NCI-H2196 treated with DMSO at 0.1 percent for 48 hours (cell line): Measurements from ENCODE around the gene AIPL1.
"Not testable (repeated sequence)": the region's sequence is repeated elsewhere in the genome, so short reads cannot be mapped to it uniquely, and the experiment has no call there.

ENCODE experiments used
- DNase-seq: peaks from one replicate; lab custom pipeline; 2025; ENCODE audit not compliant: unreplicated experiment; lab: John Stamatoyannopoulos, UW

Gene AIPL1, protein sequence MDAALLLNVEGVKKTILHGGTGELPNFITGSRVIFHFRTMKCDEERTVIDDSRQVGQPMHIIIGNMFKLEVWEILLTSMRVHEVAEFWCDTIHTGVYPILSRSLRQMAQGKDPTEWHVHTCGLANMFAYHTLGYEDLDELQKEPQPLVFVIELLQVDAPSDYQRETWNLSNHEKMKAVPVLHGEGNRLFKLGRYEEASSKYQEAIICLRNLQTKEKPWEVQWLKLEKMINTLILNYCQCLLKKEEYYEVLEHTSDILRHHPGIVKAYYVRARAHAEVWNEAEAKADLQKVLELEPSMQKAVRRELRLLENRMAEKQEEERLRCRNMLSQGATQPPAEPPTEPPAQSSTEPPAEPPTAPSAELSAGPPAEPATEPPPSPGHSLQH

DNA sequence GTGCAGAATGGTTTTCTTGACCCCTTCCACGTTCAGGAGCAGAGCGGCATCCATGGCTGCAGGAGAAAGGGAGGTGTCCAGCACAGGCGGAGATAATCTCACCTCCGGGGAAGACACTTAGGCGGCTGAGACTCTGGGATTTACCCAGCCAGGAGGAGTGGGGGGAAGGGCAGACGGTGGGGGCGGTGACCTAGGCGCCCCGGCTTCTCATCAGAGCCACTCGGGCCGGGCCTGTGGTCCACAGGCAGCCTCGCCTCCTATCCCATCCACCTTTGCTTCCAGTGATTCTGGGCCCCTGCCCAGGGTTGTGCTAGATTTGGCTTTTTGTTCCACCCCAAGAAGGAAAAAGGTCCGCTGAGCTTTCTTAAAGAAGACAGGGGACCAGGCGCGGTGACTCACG, at the start of gene AIPL1:
Gene AIPL1, minus strand, starts transcription at position 71 of the 400 bp plus-strand sequence. Its CDS starts 17 bp downstream, at position 54.
- DNase-seq, result no peak

DNA sequence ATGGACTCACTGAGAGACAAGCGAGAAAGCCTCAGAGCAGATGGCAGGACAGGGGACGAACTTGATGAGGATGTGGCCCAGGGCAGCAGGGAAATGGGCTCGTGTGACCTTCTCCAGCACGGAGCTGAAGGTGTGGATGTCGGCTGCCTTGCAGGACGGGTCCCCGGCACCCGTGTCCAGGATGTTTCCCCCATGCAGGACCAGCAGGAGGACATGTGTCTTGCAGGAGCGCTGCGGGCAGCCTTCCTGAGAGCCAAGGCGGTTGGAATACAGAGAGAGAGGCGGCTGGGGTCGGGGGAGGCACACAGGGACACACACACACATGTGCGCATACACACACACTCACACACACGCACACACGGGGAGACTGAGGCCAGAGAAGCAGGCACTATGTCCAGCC, 48.6 kb upstream of the AIPL1 start:
- DNase-seq, result no peak

DNA sequence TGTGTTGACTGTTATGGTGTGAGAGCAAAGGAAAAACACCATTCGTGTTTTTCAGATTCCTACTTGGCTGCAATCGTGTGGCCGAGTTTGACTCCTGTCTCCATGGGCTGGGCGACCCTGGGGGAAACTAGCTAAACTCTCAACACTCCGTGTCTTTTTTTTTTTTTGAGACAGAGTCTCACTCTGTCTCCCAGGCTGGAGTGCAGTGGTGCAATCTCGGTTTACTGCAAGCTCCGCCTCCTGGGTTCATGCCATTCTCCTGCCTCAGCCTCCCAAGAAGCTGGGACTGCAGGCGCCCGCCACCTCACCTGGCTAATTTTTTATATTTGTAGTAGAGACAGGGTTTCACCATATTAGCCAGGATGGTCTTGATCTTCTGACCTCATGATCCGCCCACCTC, 47.9 kb upstream of the AIPL1 start:
- not testable (repeated sequence) for DNase-seq

DNA sequence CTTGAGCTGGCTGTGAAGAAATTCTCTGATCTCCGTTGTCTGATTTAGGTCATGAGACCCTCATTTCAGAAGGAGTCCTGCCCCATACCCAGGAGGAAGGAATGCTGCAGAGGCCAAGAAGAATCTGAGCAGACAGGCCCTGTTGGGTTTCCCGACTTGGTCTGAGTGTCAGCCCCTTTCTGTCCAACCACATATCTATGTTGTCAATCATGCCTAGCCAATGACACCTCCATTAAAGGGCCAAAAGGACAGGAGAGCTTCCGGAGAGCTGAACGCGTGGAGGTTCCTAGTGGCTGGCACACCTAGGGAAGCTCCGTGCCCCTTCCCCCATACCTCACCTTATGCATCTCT, 47.2 kb upstream of the AIPL1 start:
- no peak for DNase-seq

DNA sequence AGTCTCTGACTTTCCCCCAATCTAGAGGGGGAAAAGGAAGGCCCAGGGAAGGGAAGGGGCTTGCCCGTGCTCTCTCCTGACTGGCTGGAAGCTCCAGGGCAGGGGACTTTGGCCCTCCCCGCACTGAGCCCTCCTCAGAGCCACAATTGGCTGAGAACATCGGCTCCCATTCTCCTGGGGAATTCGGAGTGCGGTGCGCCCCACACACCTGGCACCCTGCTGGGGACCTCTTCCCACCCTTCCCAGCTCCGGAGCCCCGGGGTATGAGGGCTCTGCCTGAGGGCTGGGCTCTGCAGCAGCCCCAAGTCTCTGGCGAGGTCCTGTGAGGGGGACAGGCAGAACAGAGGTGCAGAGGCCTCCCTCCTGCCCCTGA, 45.4 kb upstream of the AIPL1 start:
- no peak for DNase-seq

DNA sequence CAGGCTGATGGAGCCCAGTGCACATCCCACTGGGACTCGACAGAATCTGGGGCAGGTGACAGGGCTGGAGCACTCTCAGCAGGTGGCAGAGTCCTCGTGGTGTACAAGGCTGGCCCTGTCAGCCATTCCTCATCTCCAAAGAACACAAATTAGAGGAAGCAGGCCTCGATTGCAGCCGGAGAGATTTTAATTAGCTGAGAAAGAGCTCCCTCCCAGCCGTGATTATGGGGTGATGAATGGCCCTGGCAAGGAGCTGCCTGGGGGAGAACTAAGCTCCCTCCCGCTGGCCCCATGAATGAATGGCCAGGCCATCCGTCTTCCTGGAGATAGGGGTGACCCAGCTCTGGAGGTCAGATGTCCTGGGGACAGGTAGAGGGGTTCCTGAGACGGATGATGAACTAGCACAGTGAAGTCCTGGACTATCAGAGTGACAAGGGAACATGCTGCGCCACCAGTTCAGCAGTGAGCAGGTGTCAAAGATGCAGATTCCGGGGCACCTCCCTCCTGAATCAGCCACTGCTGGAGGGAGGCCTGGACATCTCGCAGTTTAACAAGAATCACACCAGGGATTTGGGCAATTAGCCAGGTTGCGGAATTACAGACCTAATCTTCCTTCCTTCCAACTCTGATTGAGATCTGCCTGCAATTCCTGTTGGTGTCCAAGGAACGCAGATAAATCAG, 44.8 kb upstream of the AIPL1 start:
- no peak for DNase-seq

DNA sequence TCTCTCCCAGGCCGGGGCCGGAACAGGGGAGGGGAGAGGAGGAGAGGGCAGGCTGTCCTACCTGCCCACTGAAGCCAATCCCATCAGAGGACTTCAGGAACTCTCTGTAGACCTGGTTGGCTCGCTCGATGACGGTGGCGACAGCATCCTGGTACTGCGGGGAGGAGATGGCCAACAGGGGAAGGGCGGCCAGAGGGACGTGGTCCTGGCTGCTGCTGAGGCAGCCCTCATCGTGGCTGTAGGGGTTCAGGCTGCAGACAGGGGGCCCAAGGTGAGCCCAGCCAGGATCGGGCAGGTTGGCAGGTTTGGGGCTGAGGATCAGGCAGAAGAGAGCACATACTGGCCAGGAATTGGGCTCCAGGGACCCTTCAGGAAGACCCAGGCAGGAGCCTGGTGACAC, 43.6 kb upstream of the AIPL1 start:
- no peak for DNase-seq

DNA sequence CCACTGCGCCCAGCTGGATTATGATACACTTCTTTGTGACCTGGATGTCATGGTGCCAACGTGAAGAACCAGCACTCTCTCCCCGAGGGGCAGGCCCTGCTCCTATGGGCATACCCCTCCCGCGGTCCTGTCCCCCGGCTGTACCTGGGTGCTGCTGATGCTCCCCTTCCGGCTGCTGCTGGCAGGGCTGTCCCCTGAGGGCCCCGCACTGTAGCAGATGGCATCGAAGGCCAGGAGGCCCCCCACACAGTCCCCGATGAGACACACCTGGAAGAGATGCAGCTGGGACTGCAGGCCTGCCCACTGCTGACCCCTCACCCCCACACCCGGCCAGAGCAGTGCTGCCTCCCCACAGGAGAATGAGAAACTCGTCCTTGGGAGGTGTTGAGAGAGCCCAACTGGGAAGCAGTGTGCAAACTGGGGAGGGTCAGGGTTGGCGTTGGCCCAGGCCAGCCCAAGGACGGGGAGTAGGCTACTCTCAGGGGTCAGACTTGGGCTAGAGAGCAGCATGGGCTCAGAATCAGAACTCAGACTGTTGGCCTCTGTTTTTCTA, 43.0 kb upstream of the AIPL1 start:
- DNase-seq, result no peak

DNA sequence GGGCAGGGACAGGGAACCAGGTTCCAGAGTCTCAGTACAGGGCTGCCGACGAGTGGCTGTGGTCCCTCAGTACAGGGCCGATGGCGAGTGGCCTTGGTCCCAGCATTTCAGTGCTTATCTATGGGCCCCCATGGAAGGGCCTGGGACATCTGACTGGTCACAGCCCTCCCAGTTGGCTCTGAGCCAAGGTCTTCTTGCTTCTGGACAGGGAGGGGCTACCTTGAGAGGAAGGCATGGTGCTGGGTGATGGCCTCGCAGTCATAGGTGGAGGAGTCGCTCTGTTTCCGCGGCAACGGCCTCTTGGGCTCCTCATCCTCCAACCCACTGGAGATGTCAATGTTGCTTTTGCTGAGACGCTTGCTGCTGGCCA, 41.9 kb upstream of the AIPL1 start:
- no peak for DNase-seq

DNA sequence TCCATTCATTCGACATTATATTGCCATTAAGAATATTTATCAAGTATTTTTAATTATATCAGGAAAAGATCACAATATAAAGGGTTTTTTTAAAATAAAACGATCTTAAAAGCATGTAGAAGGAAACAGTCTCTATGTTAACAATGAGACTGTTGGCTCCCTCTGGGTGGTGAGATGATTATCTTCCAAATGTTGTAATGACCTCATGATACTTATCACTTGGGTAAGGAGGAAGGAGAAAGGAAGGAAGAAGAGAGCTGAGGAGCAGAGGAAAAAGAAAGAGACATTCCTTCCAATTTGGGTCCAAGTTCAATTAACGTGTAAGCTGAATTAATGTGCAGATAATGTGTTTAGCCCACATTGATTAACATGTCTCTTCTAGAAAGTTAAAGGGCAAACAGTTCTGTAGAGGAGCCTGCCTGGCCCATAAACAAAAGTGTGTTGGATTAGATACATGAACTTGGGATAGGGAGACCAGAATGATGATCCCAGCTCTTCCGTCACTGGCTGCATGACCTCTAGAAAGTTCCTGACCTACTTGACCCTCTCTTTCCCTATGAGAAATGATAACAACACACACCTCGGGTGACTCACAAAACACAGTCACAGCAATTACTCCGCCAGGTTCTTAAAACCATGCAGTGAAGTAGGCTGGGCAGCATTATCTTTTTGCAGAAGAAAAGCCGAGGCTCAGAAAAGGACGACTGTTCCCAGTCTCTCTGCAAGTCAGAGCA, 41.3 kb upstream of the AIPL1 start:
- no peak for DNase-seq

DNA sequence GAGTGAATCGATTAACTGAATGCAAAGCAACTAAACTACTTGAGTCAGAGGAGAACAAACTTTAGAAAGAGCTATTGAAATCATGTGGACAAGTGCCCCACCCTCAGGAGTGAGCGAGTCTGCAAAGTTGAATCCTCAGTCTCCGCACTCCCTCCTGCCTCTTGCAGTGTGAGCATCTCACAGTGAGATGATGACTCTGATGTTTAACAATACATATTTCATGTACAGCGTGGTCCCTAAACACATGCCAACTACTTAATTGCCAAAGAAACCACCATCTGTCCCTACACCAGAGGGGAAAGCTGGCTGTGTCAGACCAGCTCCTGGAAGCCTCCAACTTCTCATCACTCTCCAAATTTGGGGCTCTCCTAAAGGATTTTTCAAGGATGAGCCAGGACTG, 40.5 kb upstream of the AIPL1 start:
- no peak for DNase-seq

DNA sequence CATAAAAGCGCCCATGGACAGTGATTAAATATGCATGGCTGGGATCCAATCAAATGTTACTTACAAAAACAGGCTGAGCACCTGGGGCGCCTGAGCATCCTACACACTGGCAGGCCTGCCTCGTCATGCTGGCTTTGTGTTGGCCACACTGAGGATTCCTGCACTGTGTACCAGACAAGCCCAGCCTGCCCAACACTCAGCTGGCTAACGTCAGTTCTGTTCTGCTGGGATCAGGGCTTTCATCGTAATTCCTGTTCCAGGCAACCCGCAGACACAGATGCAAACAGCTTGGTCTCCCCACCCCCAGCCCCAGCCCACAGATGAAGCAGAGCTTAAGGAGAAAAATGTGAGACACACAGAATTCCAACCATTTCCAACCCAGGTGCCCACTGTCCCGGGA, 40.0 kb upstream of the AIPL1 start:
- DNase-seq, result no peak

DNA sequence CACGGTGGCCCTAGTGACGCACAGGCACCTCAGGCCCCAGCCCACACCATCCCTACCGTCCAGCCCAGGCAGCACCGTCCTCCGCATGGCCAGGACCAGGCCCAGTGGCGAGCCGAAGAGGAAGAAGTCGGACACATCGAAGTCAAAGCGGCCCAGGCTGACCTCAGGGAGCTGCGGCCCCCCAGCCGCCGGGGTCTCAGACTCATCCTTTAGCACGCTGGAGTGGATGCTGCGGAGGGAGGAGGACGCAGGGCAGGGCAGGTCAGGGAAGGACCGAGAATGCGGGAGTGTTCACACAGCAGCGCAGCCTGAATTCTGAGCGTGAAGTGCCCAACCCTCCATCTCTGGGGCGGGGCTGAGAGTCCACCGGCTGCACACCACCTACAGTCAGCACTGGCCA, 39.5 kb upstream of the AIPL1 start:
- DNase-seq, result no peak

DNA sequence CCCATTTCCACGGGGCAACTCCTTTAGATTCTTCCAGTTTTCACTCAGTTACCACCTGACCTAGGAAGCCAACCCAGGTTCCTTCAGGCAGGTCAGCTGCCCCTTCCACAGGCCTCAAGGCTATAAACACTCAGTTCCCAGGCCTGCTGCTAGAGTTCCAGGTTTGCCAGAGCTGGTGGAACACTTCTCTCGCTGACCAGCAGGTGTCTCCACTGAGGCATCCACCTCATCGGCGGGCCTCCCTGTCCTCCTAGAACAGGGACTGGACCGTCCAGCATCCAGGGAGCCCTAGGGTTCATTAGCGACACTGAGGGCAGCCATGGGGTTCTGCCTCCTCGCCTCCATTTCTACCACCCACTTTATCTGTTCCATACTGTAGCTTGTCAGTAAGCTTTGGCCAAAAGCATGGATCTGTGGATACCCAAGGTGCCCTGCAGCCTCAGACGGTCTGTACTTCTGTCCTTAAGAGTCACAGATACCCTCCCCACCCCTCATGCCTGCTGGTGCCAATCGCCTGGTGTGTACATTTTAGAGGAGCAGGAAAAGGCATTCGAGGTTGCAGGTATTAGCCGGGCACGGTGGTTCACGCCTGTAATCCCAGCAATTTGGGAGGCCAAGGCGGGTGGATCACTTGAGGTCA, 38.3 kb upstream of the AIPL1 start:
- DNase-seq, result peak; percentile 8

DNA sequence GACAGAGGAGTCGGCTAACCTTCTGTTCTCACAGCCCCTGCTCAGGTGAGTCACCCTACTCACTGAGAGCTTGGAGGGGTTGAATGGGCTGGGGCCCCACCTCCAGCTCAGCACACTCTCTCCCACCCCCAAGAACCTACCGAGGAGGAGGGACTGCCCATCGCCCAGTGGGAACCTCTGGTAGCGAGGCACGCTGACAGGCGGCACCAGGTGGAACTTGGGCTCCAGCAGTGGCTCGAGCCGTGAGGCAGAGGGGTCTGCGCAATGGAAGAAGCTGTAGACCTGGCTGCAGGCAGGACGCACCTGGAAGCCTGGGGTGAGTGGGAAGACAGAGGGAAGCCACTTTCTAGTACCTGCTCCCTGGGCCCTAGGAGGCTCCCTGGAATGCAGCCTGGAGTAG, 37.6 kb upstream of the AIPL1 start:
- DNase-seq, result no peak

DNA sequence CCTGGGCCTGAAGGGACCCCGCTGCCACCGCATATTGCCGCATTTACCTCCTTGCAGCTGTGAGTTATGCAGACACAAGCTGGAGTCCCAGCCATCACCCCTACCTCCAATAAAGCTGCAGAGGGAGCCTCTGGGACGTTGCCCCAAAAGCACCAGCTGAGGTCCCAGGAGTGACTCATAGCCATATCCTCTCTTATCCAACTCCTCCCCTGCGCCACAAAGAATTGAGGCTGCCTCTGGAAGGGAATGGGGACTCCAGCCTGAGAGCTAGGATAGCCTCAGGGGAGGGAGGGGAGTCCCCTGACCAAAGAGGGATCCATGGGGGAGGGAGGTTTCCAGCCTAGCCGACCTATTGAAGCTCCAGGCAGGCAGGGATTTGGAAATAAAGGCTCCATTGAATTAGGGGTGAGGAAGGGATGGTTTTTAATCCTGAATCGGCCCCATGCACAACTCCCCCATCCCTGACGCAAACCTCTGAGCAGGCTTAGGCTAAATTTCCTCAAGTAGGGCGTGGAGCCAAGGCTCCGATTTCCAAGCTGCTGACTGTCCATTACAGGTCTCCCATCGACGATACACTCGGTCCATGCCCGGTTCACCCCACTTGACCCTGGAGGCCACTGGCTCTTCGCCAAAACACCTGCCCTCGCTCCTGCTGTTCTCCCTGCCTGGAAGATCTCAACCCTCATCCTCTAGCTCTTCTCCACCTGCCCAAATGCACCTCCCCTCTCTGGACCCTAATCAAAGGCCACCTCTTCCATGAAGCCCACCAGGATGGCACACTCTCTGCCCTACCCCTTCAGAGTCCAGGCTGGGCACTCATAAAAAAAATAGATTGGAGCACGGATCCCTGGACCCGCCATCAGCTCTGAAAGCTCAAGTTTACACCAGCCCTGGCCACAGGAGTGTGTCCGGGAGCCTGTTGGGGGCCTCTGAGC, 36.9 kb upstream of the AIPL1 start:
- no peak for DNase-seq

DNA sequence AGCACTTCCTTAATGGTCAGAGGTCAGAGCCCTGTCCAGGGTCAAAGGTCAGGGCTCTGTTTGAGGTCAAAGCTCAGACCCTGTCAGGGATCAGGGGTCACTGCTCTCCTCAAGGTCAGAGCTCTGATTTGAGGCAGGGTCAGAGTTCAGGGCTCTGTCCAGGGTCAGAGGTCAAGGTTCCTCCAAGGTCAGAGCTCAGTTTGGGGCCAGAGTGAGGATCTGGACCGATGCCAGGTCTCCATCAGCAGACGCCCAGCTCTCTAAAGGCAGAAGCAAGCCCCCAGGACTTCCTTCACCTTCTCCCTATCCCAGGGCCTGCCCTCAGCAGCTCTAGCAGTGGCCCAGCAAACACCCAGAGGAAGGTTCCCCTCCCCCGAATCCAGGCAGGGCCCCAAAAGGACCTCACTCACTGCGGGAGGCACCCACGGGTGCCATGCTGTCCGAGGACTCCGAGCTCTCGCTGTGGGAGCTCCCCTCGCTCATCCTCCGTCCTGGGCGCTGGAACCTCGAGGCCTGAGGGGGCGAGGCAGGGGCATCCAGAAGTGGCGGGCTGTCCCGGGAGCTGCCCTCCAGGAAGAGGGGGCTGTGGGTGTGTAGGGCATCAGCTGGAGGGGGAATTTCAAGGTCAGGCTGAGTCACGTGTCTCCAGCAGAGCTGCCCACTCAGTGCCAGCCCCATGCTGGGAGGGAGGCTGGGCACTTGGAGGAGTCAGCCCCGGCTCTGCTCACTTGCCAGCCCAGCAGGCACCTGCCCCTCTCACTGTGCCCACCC, 36.0 kb upstream of the AIPL1 start:
- DNase-seq, result no peak

DNA sequence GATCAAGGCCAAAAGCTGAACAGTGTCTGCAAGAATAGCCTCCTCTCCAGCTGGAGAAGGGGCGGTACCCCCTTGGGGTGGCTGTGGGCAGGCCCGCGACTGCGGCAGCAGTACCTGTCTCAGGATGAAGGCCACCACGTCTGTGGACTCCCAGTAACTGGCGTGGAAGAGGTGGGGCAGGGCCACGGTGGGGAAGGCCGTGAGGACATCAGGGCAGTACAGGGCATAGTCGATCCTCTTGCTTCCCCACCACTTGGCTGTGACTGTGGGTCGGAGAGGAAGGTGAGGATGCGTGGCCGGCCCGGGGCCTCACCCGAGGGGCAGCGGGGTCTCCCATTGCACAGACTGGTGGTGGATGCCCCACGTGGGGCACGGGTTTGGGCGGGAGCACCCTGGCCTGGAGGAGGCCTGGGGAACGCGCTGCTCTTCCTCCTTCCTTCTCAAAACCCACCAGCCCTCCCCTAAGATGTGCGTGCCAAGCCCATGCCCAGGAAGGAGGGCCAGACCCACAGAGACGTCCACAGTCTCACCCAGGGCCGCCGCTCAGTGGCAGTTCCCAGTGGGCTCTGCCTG, 35.3 kb upstream of the AIPL1 start:
- no peak for DNase-seq

DNA sequence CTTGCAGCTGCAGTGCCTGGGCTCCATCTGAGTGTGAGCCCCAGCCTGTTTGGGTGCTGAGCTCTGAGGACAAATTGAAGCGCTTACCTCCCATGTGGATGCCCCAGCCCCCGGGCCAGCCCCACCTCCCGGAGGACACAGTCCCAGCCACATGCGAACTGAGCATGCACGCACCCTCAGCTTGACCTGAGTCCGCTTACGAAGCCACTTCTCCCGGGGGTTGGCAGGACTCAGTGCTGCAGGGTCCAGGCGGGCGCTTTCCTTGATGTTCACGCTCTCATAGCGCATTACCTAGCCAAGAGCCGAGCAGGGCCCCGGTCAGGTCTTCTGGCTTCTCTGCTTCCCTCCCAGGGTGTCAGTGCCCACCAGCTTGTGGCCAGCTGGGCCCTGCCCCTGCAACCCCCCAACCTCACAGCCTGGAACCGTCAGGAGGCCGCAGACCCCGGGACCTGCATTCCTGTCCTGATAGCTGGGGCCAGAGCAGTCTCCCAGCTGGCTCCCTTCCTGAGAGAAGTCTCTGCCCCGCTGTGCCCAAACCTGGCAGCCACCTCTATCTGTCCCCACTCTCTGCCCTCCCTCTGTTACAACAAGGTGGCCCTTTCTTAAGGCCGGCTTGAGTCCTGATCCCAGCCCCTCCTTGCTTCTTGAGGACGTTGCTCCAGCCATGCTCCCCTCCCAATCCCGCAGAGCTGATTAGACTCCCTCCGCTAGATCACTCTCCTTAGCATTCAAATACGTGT, 33.3 kb upstream of the AIPL1 start:
- DNase-seq, result no peak
